HCT116 (cell line): ENCODE data around the gene HSH2D. TPM values are rescaled to one million over a fixed set of nuclear protein-coding genes. Genes with fewer than 3 reads are reported as not detected.
"Not testable (repeated sequence)": the region's sequence is repeated elsewhere in the genome, so short reads cannot be mapped to it uniquely, and the experiment has no call there.

Experiments
- ATAC-seq: fragments of 200-7000 bp; cut with Tn5 transposase; 2 replicates; pipeline ENCODE4 v1.9.1; 2020; ENCODE audit warnings: mild to moderate bottlenecking, moderate library complexity
- BruUV-seq: library from RNA; stranded (reverse); fragments of 400-500 nt; replicated peaks from 2 replicates; lab custom pipeline; 2021; lab: Mats Ljungman, UMichigan
- CTCF ChIA-PET: fragments of 300-600 bp; sonication (Branson Sonifier 250); formaldehyde crosslinking; loops from one replicate; lab custom pipeline; 2021; ENCODE audit warnings: antibody characterized with exemption; lab: Charles Lee
- POLR2A ChIA-PET: fragments of 300-600, 350-600 bp; sonication (Branson Sonifier 250); formaldehyde crosslinking; loops from one replicate; lab custom pipeline; 2021; ENCODE audit warnings: antibody characterized with exemption; lab: Charles Lee
- RAD21 ChIA-PET, 2 experiments: fragments of 300-600 bp; sonication (Branson Sonifier 250); formaldehyde crosslinking; loops; one replicate each; lab custom pipeline; 2023; ENCODE audit warnings: low total read pairs in 2 of 2; ENCODE audit not compliant: uncharacterized antibody in 2 of 2, unreplicated experiment in 2 of 2, low non-redundant PET in 1 of 2; lab: Charles Lee
- DNase-seq: peaks from one replicate; pipeline ENCODE4 v3.0.0-alpha.2; 2010; ENCODE audit warnings: low read depth, low spot score
- H2AFZ ChIP-seq: fragments of 200-600 bp; shearing (Covaris generic), sonication (generic); 2 replicates; pipeline ENCODE4 v1.6.1; 2017; ENCODE audit warnings: low read depth, mixed run types, mixed read lengths, antibody characterized with exemption, low read length; ENCODE audit not compliant: poor library complexity, severe bottlenecking
- H3K27ac ChIP-seq: 2 replicates; pipeline ENCODE4 v1.5.1; 2012; ENCODE audit warnings: low read depth, low read length
- H3K27me3 ChIP-seq: fragments of 200-600 bp; sonication (generic); 2 replicates; pipeline ENCODE4 v1.6.1; 2016; ENCODE audit warnings: mixed run types, low read length, mixed read lengths; ENCODE audit not compliant: insufficient read depth
- H3K36me3 ChIP-seq, 2 experiments: fragments of 200-500 bp in 1 of 2; fragments of 200-600 bp in 1 of 2; sonication (Bioruptor generic) in 1 of 2; sonication (generic) in 1 of 2; 2 replicates each; pipeline versions ENCODE4 v1.5.1 to v1.6.1; 2014 to 2016; ENCODE audit warnings: low read length in 2 of 2, inconsistent platforms in 1 of 2, mixed read lengths in 1 of 2, mixed run types in 1 of 2; ENCODE audit not compliant: insufficient read depth in 2 of 2, control insufficient read depth in 1 of 2
- H3K4me1 ChIP-seq, 2 experiments: fragments of 200-600 bp in 1 of 2; sonication (generic) in 1 of 2; 2 replicates each; pipeline versions ENCODE4 v1.5.1 to v1.6.1; 2012 to 2017; ENCODE audit warnings: low read length in 2 of 2, inconsistent platforms in 1 of 2, mild to moderate bottlenecking in 1 of 2, mixed read lengths in 1 of 2, mixed run types in 1 of 2, moderate library complexity in 1 of 2; ENCODE audit not compliant: insufficient read depth in 2 of 2, control insufficient read depth in 1 of 2
- H3K4me2 ChIP-seq: fragments of 200-600 bp; sonication (generic); 2 replicates; pipeline ENCODE4 v1.6.1; 2017; ENCODE audit warnings: mixed run types, low read length, mixed read lengths
- H3K4me3 ChIP-seq, 2 experiments: fragments of 200-600 bp in 1 of 2; sonication (generic) in 1 of 2; replicated peaks in 1 of 2; 2 replicates each; pipeline ENCODE4 v1.5.1; 2011 to 2016; ENCODE audit warnings: low read length in 2 of 2, control low read depth in 1 of 2, low read depth in 1 of 2, mild to moderate bottlenecking in 1 of 2, mixed read lengths in 1 of 2, mixed run types in 1 of 2
- H3K79me2 ChIP-seq: fragments of 200-600 bp; sonication (generic); 2 replicates; pipeline ENCODE4 v1.6.1; 2017; ENCODE audit warnings: mild to moderate bottlenecking, mixed run types, low read length, moderate library complexity, mixed read lengths; ENCODE audit not compliant: insufficient read depth
- H3K9ac ChIP-seq: fragments of 200-600 bp; sonication (generic); 2 replicates; pipeline ENCODE4 v1.6.1; 2016; ENCODE audit warnings: low read length, mixed read lengths
- H3K9me2 ChIP-seq: fragments of 200-600 bp; sonication (generic), shearing (Covaris generic); 2 replicates; pipeline ENCODE4 v1.6.1; 2017; ENCODE audit warnings: mixed run types, mild to moderate bottlenecking, moderate library complexity; ENCODE audit not compliant: insufficient read depth
- H3K9me3 ChIP-seq, 2 experiments: fragments of 200-500 bp in 1 of 2; fragments of 200-600 bp in 1 of 2; sonication (Bioruptor generic) in 1 of 2; sonication (generic) in 1 of 2; 2 replicates each; pipeline ENCODE4 v1.6.1; 2014 to 2017; ENCODE audit warnings: low read length in 2 of 2, mixed read lengths in 2 of 2, inconsistent platforms in 1 of 2, low read depth in 1 of 2, mild to moderate bottlenecking in 1 of 2, mixed run types in 1 of 2, moderate library complexity in 1 of 2; ENCODE audit not compliant: control insufficient read depth in 1 of 2, insufficient read depth in 1 of 2
- H4K20me1 ChIP-seq: fragments of 200-600 bp; sonication (generic), shearing (Covaris generic); 2 replicates; pipeline ENCODE4 v1.6.1; 2017; ENCODE audit warnings: mixed run types, mild to moderate bottlenecking, moderate library complexity; ENCODE audit not compliant: insufficient read depth
- CEBPB ChIP-seq: IDR thresholded peaks from 2 replicates; pipeline ENCODE4 v1.6.1; 2012; ENCODE audit warnings: low read depth
- EGR1 ChIP-seq: IDR thresholded peaks from 2 replicates; pipeline ENCODE4 v1.6.1; 2012; ENCODE audit warnings: low read depth
- ELF1 ChIP-seq: IDR thresholded peaks from 2 replicates; pipeline ENCODE4 v1.6.1; 2012; ENCODE audit warnings: low read depth, borderline replicate concordance
- EZH2 ChIP-seq: fragments of 200-600 bp; sonication (generic); IDR thresholded peaks from 2 replicates; pipeline ENCODE4 v1.6.1; 2017; ENCODE audit warnings: antibody characterized with exemption, mixed run types
- EZH2phosphoT487 ChIP-seq: fragments of 200-600 bp; IDR thresholded peaks from 2 replicates; pipeline ENCODE4 v1.6.1; 2018; ENCODE audit warnings: antibody characterized with exemption, borderline replicate concordance
- FOSL1 ChIP-seq: IDR thresholded peaks from 2 replicates; pipeline ENCODE4 v1.6.1; 2012; ENCODE audit warnings: low read depth
- JUND ChIP-seq: IDR thresholded peaks from 2 replicates; pipeline ENCODE4 v1.6.1; 2012
- MAX ChIP-seq: IDR thresholded peaks from 2 replicates; pipeline ENCODE4 v1.6.1; 2012
- POLR2A ChIP-seq: IDR thresholded peaks from 2 replicates; pipeline ENCODE4 v1.7.0; 2011; ENCODE audit warnings: borderline replicate concordance; ENCODE audit not compliant: insufficient read depth, insufficient read length; ENCODE audit errors: extremely low read depth
- RAD21 ChIP-seq: IDR thresholded peaks from 2 replicates; pipeline ENCODE4 v1.6.1; 2012; ENCODE audit warnings: low read depth, mild to moderate bottlenecking
- SIN3A ChIP-seq: IDR thresholded peaks from 2 replicates; pipeline ENCODE4 v1.6.1; 2012; ENCODE audit warnings: low read depth
- SP1 ChIP-seq: IDR thresholded peaks from 2 replicates; pipeline ENCODE4 v1.6.1; 2012; ENCODE audit warnings: low read depth
- SRF ChIP-seq: IDR thresholded peaks from 2 replicates; pipeline ENCODE4 v1.6.1; 2012; ENCODE audit warnings: low read depth
- ZBTB33 ChIP-seq: IDR thresholded peaks from 2 replicates; pipeline ENCODE4 v1.6.1; 2011; ENCODE audit warnings: mild to moderate bottlenecking, low read length, moderate library complexity; ENCODE audit not compliant: insufficient replicate concordance; ENCODE audit errors: extremely low read depth
- intact Hi-C: fragments of 100-400 bp; cut with micrococcal nuclease; formaldehyde crosslinking; loops from 2 replicates; pipeline ENCODE4 v1.10.0; 2022
- total RNA-seq: library from RNA; stranded (reverse); gene quantifications from one replicate; pipeline ENCODE4 v1.2.1, GENCODE V29; 2021; ENCODE audit not compliant: unreplicated experiment

Gene HSH2D
- total RNA-seq, 1 experiment from 2014 or later = 21.4 TPM

GRCh38 chr19:16170134-16170533 is 26.6 kb downstream of the HSH2D start (continued):
- TF ChIP-seq ZBTB33 (no peak), ELF1 (no peak), FOSL1 (no peak)

- no peak overlapping the region for H3K27ac ChIP-seq
- BruUV-seq = no TSS peak
- TF ChIP-seq ZBTB33 (no peak), POLR2A (no peak), SRF (no peak), RAD21 (no peak), EZH2phosphoT487 (no peak), MAX (no peak), EGR1 (no peak), SIN3A (no peak), JUND (no peak), CEBPB (no peak), SP1 (no peak), EZH2 (no peak)
- TF ChIP-seq, all 23 proteins: peak for 0
- no peaks in the 10 kb centered on the region for H3K27me3 ChIP-seq
- ChIA-PET POLR2A (no interaction called here), CTCF (no interaction called here), RAD21 (no interaction called here)
- no peak overlapping the region for H3K9ac ChIP-seq
- peaks cover 3 to 5% of the 10 kb centered on the region in 2 experiments; a peak in 2 of 4 replicates for H3K9me3 ChIP-seq
- H3K4me1 ChIP-seq = peaks cover 7 to 27% of the 10 kb centered on the region in 2 experiments; a peak in 3 of 4 replicates
- H3K9me2 ChIP-seq = no peaks in the 10 kb centered on the region
- ATAC-seq = no peak
- intact Hi-C loops = no loop called here
- no peak overlapping the region for H3K4me2 ChIP-seq
- no peaks in the 10 kb centered on the region for H3K36me3 ChIP-seq
- no peaks in the 10 kb centered on the region for H4K20me1 ChIP-seq
- DNase-seq = no peak
- H3K4me3 ChIP-seq = no peak overlapping the region
- H3K79me2 ChIP-seq = no peaks in the 10 kb centered on the region
- no peak overlapping the region for H2AFZ ChIP-seq
These were observed 32.5 kb downstream of the HSH2D start for GRCh38 chr19:16175954-16176353.

- H3K9me3 ChIP-seq, H3K9ac ChIP-seq, H3K79me2 ChIP-seq, H3K27ac ChIP-seq, H3K36me3 ChIP-seq, H2AFZ ChIP-seq, H3K27me3 ChIP-seq, RAD21 ChIA-PET, intact Hi-C loops, H3K9me2 ChIP-seq, H3K4me2 ChIP-seq, H4K20me1 ChIP-seq, CTCF ChIA-PET, DNase-seq, ATAC-seq, BruUV-seq, H3K4me3 ChIP-seq: not testable (repeated sequence)
- peaks cover 10 to 28% of the 10 kb centered on the region in 2 experiments for H3K4me1 ChIP-seq
- POLR2A ChIA-PET = interaction anchor here (1.8 kb wide), 1 partner anchor 17 kb away, joined by 8 read pairs; no protein-coding TSS in a partner anchor
These were observed 35.4 kb downstream of the HSH2D start for GRCh38 chr19:16178866-16179265.
